ENCODE data around the gene APOL2.
A peak's percentile ranks its signal among the peaks of the same experiment; 100 is the strongest.
"Not testable (repeated sequence)": the region's sequence is repeated elsewhere in the genome, so short reads cannot be mapped to it uniquely, and the experiment has no call there.

Gene APOL2

DNA sequence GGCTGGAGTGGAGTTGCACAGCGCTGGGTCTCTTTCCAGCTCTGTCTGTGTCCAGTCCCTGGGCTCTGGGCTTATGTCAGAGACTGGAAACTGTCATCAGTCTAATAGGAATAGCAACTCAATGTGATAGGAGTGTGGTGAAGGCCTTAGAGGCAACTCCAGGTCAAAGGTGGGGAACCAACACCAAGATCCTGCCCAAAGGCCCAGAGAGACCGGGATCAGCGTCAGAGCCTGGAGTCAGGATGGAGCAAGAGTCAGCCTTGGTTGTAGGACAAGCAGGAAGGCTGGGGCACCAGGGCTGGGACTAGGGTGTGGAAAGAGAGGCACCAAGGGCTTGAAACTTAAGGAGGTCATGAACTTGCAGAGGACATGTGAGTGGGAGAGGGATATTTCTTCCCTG, 23.0 kb upstream of the APOL2 start:
- DNase-seq, result not testable (repeated sequence)

DNA sequence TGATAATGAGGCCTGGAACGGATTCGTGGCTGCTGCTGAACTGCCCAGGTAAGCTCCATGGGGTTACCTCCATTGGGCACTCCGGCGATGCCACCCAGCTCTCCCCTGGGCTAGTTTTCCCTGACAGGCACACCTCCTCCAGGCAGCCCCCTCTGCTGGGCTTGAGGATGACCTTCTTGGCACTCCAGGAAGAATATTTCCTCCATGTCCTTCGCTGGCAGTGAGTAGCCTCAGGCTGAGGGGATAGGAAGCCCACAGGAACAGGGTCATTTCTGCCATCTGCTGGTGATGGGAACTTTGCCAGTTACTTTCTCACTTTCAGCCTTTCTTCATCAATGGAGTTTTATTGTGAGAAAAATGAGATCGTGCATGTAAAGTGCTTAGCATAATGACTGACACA, 22.3 kb upstream of the APOL2 start:
- not testable (repeated sequence) for DNase-seq

- DNase-seq, result no peak
These were observed 20.4 kb upstream of the APOL2 start for GRCh38 chr22:36259615-36260300.

DNA sequence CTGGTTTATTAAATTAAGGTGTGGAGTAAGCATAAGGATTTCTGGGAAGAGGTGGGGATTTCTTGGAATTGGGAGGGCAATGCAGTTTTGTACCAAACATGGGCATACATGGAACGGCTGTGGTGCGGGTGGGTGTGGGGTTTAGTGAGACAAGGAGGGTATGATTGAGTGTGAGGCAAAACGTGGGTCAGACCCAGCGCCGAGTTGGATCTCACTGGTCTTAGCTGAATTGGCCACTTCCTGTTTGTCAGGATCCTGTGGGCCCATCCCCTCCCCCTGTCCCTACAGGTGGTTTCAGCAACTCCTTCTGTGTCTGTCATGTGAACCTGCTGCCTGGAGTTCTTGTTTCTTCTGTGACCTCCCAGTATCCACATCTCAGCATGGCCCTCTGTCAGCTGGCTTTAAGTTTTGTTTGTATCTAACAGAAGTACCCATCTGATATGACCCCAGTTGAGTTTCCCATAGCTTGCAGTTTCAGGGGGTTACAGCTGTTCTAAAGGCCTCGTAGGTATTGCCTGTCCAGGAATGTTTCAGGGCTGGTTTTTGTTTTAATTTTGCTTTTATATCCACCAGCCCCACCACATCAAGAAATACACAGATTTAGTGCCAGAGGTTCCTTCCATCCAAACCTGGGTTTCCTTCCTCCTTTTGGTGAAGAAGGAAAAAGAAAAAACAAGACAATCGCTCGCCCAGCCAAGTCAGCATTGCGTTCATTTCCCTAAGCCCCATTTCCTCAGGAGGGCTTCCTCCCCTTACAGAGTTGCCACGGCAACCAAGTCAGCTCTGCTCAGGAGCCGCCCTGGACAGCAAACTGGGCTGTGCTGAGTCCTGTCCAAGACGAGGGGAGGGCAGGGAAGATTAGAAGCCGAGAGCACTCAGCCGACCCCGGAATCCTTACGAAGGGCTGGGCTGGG, 19.6 kb upstream of the APOL2 start:
- peak; percentile 31 for DNase-seq

DNA sequence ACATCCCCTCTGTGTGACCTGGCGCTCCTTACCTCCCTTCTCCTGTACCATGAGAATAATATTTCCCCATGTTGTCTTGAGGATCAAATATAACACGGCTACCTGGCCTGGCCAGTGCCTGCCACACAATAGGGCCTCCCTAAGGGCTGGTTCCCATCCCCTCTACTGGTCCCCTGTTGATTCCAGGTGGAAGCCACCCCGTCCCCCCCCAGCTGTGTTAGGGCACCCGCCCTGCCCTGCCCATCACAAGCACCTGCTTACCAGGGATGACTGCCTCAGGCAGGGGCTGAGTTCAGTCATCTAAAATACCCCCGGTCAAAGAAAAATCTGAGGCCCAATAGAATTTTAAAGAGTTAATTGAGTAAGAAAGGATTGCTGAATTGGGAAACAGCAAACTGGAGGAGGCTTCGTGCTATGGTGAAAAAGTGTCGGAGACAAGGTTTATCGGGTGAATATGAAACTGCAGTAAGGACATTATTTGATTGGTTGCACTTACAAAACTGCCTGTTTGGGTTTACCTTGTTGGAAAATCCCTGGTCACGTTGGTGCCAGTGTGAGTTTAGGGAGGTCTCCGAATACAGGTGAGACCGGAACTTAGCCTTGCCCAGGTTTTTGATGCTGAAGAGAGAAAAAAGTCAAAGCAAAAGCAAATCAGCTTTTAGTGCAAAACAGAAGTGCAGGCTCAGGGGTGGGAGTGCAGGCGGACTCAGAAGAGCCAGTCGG, 18.8 kb upstream of the APOL2 start:
- DNase-seq, result no peak

DNA sequence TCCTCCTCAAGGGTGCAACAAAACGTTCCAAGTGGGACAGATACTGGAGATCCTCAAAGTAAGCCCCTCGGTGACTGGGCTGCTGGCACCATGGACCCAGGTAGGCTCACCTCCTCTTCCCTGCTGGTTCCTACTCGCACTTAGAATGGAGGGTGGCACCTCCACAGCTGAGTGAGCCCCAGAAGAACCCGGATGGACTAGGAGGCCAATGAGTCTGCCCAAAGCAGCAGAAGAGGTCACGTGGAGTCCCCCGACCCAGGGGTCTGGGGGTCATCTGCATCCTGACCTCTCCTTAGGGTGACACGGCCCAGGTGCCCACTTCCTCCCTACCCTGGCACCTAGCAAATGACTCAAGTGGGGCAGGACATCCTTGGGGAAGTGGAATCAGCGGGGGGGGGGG, 18.0 kb upstream of the APOL2 start:
- no peak for DNase-seq

DNA sequence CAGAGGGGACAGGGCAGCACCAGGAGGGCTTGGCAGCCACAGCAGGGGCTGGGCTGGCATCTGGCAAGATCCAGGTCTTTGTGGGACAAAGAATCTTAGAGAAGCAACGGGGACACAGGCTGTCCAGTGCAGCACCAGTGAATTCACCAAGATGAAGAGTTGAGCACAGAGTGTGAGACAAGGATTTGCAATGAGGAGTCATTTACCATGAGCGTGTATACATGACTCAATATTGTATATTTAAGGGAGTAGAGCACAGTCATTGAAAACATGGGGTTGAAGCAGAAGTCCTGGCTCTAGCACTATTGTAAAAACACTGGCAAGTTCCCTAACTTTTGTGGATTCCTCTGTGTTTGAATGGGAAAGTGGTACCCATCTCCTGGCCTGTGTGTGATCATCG, 17.2 kb upstream of the APOL2 start:
- no peak for DNase-seq

- DNase-seq, result not testable (repeated sequence)
These were observed 16.2 kb upstream of the APOL2 start for GRCh38 chr22:36255572-36255971.

DNA sequence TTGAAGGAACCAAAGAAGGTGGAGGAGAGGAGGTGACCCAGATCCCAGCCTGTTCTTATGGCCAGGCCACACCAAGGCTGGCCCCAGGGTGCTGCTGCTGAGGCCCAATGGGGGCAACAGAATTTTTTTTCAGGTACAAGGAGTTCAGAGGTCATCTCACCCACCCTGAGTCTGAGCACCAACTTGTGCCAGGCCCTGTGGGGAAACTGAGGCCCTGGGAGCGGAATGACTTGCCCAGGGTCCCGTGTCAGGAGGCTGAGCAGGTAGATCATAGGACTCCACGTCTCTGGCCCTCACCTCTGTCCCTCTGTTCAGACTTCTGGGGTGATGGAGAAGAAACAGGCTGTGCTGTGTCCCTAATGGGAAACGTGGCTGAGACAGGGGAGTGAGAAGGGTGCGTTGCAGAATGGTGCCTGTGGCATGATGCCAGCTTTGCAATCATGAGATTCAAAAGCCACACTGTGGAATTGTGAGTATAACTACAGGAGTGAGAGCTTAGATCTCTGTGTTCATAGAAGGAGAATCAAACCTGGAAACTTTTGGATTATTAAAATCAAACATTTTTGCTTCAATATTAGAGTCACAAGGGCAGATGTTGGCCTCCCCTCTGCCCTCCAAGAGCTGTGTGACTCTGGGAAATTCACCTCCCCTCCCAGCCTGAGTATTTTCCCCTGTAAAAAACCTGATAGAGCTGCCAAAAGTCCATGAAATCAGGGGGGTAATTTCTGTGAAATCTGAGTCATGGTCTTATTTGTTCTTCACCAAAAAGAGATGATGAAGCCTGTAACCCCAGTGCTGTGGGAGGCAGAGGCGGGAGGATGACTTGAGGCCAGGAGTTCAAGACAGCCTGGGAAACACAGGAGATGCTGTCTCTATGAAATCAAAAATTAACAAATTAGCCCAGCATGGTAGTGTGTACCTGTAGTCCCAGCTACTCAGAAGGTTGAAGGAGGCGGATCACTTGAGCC, 14.5 kb upstream of the APOL2 start:
- no peak for DNase-seq

DNA sequence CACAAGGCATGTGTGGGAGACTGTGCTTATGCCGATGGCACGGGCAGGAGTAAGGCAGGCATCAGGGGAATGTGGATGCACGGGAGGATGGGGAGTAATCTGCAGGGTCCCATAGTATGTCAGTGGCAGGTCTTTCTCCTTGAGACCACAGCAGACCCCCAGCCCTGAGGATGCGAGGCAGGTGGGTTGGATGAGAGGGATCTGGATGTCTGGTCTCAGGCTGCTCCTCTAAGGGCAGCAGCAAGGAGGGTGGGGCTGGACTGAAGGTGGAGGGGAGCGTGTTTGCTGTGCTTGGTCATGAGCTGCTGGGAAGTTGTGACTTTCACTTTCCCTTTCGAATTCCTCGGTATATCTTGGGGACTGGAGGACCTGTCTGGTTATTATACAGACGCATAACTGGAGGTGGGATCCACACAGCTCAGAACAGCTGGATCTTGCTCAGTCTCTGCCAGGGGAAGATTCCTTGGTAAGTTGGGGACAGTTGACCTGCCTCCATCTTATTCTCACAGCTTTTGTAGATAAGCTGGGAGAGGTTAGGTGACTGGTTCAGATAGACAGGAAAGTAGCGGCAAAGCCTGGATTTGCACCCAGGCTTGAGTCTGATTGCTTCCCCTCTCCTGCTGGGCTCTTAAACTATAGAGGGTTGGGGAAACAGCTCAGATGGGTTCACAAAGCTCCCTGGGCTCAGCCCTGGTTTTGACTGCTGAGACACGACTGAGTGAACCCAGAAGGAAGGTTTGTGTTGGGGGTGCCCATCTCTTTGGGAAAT, 13.6 kb upstream of the APOL2 start, which contains the start of gene APOL1:
Gene APOL1 (plus strand): TSS at position 380 of the 769 bp plus-strand sequence. CDS start 1,823 bp downstream, outside the sequence.
- no peak for DNase-seq

- not testable (repeated sequence) for DNase-seq
These were observed 12.8 kb upstream of the APOL2 start for GRCh38 chr22:36251979-36252608.

DNA sequence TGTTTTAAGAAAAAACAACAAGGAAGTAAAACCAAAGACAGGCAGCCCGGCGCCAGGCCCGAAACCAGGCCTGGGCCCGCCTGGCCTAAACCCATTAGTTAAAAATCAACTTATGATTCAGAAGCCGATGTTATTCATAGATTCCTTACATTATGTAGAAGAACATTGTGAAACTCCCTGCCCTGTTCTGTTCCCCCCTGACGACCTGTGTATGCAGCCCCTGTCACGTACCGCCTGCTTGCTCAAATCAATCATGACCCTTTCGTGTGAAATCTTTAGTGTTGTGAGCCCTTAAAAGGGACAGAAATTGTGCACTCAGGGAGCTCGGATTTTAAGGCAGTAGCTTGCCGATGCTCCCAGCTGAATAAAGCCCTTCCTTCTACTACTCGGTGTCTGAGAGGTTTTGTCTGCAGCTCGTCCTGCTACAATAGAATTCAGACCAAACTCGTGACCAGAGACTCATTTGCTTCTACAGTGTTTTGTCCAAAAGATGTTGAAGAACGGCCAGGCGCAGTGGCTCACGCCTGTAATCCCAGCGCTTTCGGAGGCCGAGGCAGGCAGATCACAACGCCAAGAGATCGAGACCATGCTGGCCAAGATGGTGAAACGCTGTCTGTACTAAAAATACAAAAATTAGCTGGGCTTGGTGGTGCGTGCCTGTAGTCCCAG, 11.1 kb upstream of the APOL2 start:
- DNase-seq, result not testable (repeated sequence)

- no peak for DNase-seq
These were observed 9.8 kb upstream of the APOL2 start for GRCh38 chr22:36249160-36249559.

DNA sequence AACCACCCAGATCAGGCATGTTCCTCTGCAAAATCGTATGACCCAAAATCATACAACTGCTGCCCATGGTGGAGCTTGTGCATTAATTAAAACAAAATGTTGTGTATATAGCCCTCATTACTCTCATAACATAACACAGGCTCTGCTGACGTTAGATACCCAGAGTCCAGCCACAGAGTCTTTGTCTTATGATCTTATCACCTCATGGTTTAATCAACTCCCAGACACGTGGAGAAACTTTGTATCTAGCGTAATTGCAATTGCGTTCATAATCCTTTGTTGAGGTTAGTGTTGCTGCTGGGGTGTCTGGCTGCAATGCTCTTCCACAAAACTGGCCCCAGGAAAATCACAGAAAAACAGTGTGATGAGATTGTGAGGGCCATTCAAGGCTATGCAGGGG, 8.6 kb upstream of the APOL2 start:
- no peak for DNase-seq

DNA sequence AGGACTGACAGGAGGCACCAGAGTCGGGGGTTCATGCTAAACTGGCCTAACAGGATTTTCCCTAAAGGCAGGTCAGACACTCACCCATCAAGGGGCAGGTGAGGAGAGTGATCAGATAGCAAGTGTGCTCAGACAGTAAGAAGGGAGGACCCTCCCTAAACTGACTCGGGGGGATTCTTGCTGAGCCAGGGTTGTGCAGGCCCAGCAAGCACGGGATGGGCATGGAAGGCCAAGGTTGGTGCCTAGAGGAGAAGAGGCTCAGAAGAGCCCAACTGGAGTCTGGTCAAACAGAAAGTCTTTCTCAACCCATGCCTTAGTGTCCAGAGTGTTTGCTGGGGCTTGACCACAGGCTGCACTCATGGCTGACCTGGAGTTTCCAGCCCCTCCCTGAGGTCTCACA, 7.4 kb upstream of the APOL2 start:
- DNase-seq, result no peak

DNA sequence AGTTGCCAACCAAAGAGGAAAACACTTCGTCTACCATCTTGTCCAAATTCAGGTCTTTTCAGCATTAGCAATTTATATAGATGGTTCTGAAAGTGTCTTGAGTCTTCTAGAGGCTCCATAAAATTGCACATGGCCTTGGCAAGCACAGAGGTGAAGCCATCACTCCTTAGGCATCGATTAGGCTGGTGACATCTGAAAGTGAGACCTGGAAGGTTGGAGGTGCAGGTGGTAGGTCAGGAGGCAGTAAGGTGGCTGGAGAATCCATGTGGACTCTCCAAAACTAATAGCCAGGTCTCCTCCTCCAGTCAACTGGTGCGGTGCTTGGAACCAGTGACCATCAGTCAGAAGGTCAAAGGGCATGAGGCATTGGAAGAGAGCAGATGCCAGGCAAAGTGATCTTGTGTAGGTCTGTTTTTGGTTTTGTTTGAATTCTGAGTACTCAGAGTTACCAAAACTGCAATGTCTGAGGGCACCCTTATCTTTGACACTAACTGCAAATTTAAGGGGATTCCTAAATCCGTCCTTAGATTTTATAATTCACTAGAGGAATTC, 6.6 kb upstream of the APOL2 start:
- DNase-seq, result no peak

- DNase-seq, result no peak
These were observed 5.4 kb upstream of the APOL2 start for GRCh38 chr22:36244522-36245391.

DNA sequence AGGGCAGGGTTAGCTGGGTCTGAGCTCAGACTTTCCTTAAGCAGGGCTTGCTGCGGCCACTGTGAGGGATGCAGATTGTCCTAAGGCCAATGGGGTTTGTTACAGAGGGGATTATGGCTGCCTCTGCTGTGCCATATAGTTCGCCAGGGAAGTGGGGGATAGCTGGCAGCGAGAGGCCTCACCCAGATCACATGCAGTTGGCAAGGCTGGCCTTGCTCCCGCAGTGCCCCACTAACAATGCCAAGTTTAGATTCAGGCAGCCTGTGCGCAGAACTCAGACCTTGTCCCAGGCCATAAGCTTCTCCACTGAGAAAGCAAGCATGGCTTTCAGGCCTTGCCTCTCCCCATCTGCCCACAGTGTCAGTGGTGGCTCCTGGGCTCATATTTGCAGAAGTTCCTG, 4.7 kb upstream of the APOL2 start:
- no peak for DNase-seq

DNA sequence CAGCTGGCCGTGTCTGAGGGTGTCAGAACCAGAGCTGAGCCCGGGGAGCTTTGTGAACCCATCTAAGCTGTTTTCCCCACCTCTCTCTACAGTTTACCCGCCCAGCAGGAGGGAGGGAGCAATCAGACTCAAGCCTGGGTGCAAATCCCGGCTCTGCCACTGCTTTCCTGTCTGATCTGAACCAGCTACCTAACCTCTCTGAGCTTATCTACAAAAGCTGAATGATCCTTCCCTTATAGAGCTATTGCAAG, 252 bp downstream of the APOL2 start:
- no peak for DNase-seq
